ENCODE measurements around the gene NR1D1. TPM values are rescaled to one million over a fixed set of nuclear protein-coding genes. Genes with fewer than 3 reads are reported as not detected.

NR1D1 gene
- total RNA-seq, 4 donors from 2014 or later: 1.5 to 20.4 (median 18.3) TPM

DNA sequence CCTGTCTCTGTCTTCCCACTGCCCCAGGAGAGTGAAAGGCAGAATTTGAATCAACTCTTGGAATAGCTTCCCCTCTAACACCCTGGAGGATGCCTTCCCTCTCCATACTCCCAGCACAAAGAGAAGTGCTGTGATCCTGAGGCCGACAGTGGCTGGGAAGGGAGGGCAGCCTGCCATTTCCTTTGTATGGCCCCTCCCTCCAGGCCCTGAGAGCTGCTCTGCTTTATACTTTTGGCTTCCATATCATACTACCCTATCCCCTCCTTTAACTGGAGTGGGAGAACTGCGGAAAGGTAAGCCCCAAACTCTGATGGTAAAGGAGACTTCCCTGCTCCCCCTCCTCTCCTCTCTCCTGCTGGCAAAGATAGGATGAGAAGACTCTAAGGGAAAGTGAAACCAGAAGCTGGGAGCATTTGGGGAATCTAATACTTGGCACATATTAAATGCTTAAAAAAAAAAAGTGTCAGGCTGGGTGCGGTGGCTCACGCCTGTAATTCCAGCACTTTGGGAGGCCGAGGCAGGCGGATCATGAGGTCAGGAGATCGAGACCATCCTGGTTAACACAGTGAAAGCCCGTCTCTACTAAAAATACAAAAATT, 42.1 kb downstream of the NR1D1 start:
- TF ChIP-seq EP300 (IDR thresholded peaks at IDR 0.05) (no peak), POLR2A (IDR thresholded peaks at IDR 0.05) (no peak), POLR2AphosphoS5 (IDR thresholded peaks at IDR 0.05) (peak; percentile 19)
- TF ChIP-seq, protein P1, sequence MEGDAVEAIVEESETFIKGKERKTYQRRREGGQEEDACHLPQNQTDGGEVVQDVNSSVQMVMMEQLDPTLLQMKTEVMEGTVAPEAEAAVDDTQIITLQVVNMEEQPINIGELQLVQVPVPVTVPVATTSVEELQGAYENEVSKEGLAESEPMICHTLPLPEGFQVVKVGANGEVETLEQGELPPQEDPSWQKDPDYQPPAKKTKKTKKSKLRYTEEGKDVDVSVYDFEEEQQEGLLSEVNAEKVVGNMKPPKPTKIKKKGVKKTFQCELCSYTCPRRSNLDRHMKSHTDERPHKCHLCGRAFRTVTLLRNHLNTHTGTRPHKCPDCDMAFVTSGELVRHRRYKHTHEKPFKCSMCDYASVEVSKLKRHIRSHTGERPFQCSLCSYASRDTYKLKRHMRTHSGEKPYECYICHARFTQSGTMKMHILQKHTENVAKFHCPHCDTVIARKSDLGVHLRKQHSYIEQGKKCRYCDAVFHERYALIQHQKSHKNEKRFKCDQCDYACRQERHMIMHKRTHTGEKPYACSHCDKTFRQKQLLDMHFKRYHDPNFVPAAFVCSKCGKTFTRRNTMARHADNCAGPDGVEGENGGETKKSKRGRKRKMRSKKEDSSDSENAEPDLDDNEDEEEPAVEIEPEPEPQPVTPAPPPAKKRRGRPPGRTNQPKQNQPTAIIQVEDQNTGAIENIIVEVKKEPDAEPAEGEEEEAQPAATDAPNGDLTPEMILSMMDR (IDR thresholded peaks at IDR 0.05): no peak
- Histone ChIP-seq H3K27ac (peak overlapping the region; percentile 71 to 99 (median 90)), H3K36me3 (no peaks in the 10 kb centered on the region), H3K4me3 (no peak overlapping the region), H3K9me3 (no peaks in the 10 kb centered on the region), H3K4me1 (peaks cover 0 to 50% (median 6%) of the 10 kb centered on the region in 3 donors), H3K27me3 (no peaks in the 10 kb centered on the region)
- ATAC-seq: no peak
- 24% methylated on average over 7 of the region's 8 CpGs; no CpG with 5 or more reads in 1 of the 2 donors for WGBS, 2 donors (ENCODE audit: low coverage in 1 of 2)

DNA sequence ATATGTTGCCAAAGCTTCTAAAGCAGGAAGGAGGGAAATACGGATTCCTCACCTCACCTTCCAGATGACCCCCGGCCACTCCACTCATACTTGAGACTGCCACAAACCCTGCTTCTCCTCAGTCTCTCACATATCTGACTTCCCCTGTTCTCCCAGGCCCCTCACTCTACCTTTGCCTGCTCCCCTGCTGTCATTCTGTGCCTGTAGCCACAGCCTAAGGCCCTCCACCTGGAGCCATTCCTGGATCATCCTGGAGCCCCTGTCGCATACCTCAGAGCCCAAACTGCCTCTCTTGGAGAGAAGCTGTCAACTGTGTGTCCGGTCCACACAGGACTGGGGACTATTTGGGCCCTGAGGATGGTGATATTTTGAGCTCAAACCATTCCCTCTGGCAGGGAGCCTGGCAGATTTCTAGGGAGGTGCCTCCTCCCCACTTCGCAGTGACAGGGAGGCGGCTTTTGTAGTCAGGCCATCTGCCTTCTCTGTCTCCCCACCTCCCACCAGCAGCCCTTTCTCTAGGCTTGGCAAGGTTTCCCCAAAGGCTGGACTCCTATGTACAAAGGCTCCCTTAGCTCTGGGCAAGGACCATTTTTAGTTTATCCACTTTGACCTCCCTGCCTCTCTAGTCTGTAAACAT, 43.9 kb downstream of the NR1D1 start:
- 77% methylated on average over 4 of the region's 6 CpGs; no CpG with 5 or more reads in 1 of the 2 donors for WGBS, 2 donors (ENCODE audit: low coverage in 1 of 2)
- Histone ChIP-seq H3K36me3 (peaks cover 0 to 17% of the 10 kb centered on the region in 2 donors), H3K4me3 (no peak overlapping the region), H3K9me3 (no peaks in the 10 kb centered on the region), H3K4me1 (peaks cover 0 to 48% (median 7%) of the 10 kb centered on the region in 3 donors), H3K27ac (peak overlapping the region in 1 of 4 donors; percentile 29), H3K27me3 (no peaks in the 10 kb centered on the region)
- no peak for TF ChIP-seq POLR2AphosphoS5 (IDR thresholded peaks at IDR 0.05)
- TF ChIP-seq, protein P1 (IDR thresholded peaks at IDR 0.05): no peak
- ATAC-seq: no peak

Other genes with a start within 250 kb of the NR1D1 start
- 1 to 10 TPM in 2 of 4 donors, under 1 TPM in 2; 0.62 to 1.5 (median 0.95) TPM for gene IKZF3, start 236.3 kb downstream of the NR1D1 start, total RNA-seq
- gene ZPBP2, start 232.4 kb downstream of the NR1D1 start, total RNA-seq: not detected
- 1 to 10 TPM; 1.1 to 7.9 (median 3.0) TPM for gene GSDMB, start 182.0 kb downstream of the NR1D1 start, total RNA-seq
- gene ORMDL3, start 173.0 kb downstream of the NR1D1 start, total RNA-seq: 10 to 100 TPM; 41.9 to 51.2 (median 46.9) TPM
- gene LRRC3C, start 172.9 kb downstream of the NR1D1 start, total RNA-seq: 1 to 10 TPM in 1 of 4 donors, not detected in 3; 1.1 TPM
- gene GSDMA, start 137.6 kb downstream of the NR1D1 start, total RNA-seq: 1 to 10 TPM in 1 of 4 donors, under 1 TPM in 2, not detected in 1; 0.35 to 1.6 (median 0.54) TPM
- gene PSMD3, start 119.8 kb downstream of the NR1D1 start, total RNA-seq: 100 to 1,000 TPM in 1 of 4 donors, 10 to 100 TPM in 3; 65.1 to 105 (median 78.8) TPM
- 1 to 10 TPM in 1 of 4 donors, not detected in 3; 9.3 TPM for gene CSF3, start 85.1 kb downstream of the NR1D1 start, total RNA-seq
- gene MED24, start 46.2 kb downstream of the NR1D1 start, total RNA-seq: 10 to 100 TPM; 42.1 to 57.9 (median 50.3) TPM
- 100 to 1,000 TPM in 2 of 4 donors, 10 to 100 TPM in 2; 84.8 to 133 (median 102) TPM for gene THRA, start 37.6 kb downstream of the NR1D1 start, total RNA-seq
- gene MSL1, start 21.4 kb upstream of the NR1D1 start, total RNA-seq: 100 to 1,000 TPM in 1 of 4 donors, 10 to 100 TPM in 3; 67.0 to 107 (median 88.1) TPM
- 100 to 1,000 TPM in 1 of 4 donors, 10 to 100 TPM in 3; 63.1 to 114 (median 89.1) TPM for gene CASC3, start 39.9 kb upstream of the NR1D1 start, total RNA-seq
- gene RAPGEFL1, start 76.9 kb upstream of the NR1D1 start, total RNA-seq: 1 to 10 TPM; 2.4 to 5.2 (median 3.3) TPM
- 10 to 100 TPM; 10.2 to 18.2 (median 13.5) TPM for gene WIPF2, start 118.7 kb upstream of the NR1D1 start, total RNA-seq
- gene CDC6, start 187.3 kb upstream of the NR1D1 start, total RNA-seq: 1 to 10 TPM in 2 of 4 donors, under 1 TPM in 1, not detected in 1; 0.54 to 2.2 (median 1.2) TPM
- 10 to 100 TPM; 18.5 to 41.8 (median 28.5) TPM for gene RARA, start 208.6 kb upstream of the NR1D1 start, total RNA-seq